WTC11 (cell line): ENCODE measurements around the gene SDCCAG8.

Source experiments
- CTCF ChIP-seq: fragments of 200-600 bp; IDR thresholded peaks from 2 replicates; pipeline ENCODE4 v1.8.0; 2022; ENCODE audit warnings: antibody characterized with exemption
- ETV6 ChIP-seq: sonication (generic); formaldehyde crosslinking; IDR thresholded peaks from 2 replicates; pipeline ENCODE4 v1.8.1; 2022; ENCODE audit warnings: mild to moderate bottlenecking, missing genetic modification reagents
- FOXP1 ChIP-seq: sonication (generic); formaldehyde crosslinking; IDR thresholded peaks from 2 replicates; pipeline ENCODE4 v1.8.0; 2022; ENCODE audit warnings: missing genetic modification reagents, mild to moderate bottlenecking, moderate library complexity, borderline replicate concordance
- GTF2I ChIP-seq: fragments of 250-450 bp; sonication (Bioruptor Pico); conservative IDR thresholded peaks from 2 replicates; pipeline ENCODE4 v1.4.0; 2021; ENCODE audit warnings: mild to moderate bottlenecking
- JUN ChIP-seq: sonication (generic); formaldehyde crosslinking; IDR thresholded peaks from 2 replicates; pipeline ENCODE4 v1.8.0; 2023; ENCODE audit warnings: mild to moderate bottlenecking, missing genetic modification reagents
- MAX ChIP-seq: sonication (generic); formaldehyde crosslinking; IDR thresholded peaks from 2 replicates; pipeline ENCODE4 v1.8.0; 2022; ENCODE audit warnings: mild to moderate bottlenecking, missing genetic modification reagents
- MXD4 ChIP-seq: fragments of 250-450 bp; sonication (Bioruptor Pico); IDR thresholded peaks from 2 replicates; pipeline ENCODE4 v1.8.0; 2021; ENCODE audit warnings: mild to moderate bottlenecking, moderate library complexity, borderline replicate concordance
- NFYB ChIP-seq: sonication (generic); formaldehyde crosslinking; conservative IDR thresholded peaks from 2 replicates; pipeline ENCODE4 v1.8.0; 2022; ENCODE audit warnings: low read depth, missing genetic modification reagents
- SP1 ChIP-seq: sonication (generic); formaldehyde crosslinking; conservative IDR thresholded peaks from 2 replicates; pipeline ENCODE4 v1.8.1; 2022; ENCODE audit warnings: missing genetic modification reagents
- TEAD4 ChIP-seq: sonication (generic); formaldehyde crosslinking; IDR thresholded peaks from 2 replicates; pipeline ENCODE4 v1.8.0; 2022; ENCODE audit warnings: mild to moderate bottlenecking, missing genetic modification reagents
- USF1 ChIP-seq: sonication (generic); formaldehyde crosslinking; IDR thresholded peaks from 2 replicates; pipeline ENCODE4 v1.8.0; 2022; ENCODE audit warnings: mild to moderate bottlenecking, missing genetic modification reagents
- USF2 ChIP-seq: sonication (generic); formaldehyde crosslinking; IDR thresholded peaks from 2 replicates; pipeline ENCODE4 v1.8.1; 2023; ENCODE audit warnings: mild to moderate bottlenecking, missing genetic modification reagents, moderate library complexity

GRCh38 chr1:243364330-243364729 lies 108.5 kb downstream of the SDCCAG8 start:
- TF ChIP-seq JUN (CRISPR knock-in tag): no peak
- no peak for TF ChIP-seq CTCF
- no peak for TF ChIP-seq NFYB (CRISPR knock-in tag)
- TF ChIP-seq USF2 (CRISPR knock-in tag): no peak
- no peak for TF ChIP-seq MAX (CRISPR knock-in tag)
- no peak for TF ChIP-seq MXD4 (CRISPR knock-in tag)
- TF ChIP-seq TEAD4 (CRISPR knock-in tag): no peak
- no peak for TF ChIP-seq FOXP1 (CRISPR knock-in tag)
- no peak for TF ChIP-seq USF1 (CRISPR knock-in tag)
- no peak for TF ChIP-seq ETV6 (CRISPR knock-in tag)
- TF ChIP-seq SP1 (CRISPR knock-in tag): no peak
- TF ChIP-seq GTF2I: no peak
